H9 (cell line): Measurements from ENCODE around the gene ZDHHC11. TPM values are rescaled to one million over a fixed set of nuclear protein-coding genes. Genes with fewer than 3 reads are reported as not detected.

ENCODE experiments used
- DNase-seq: peaks from one replicate; pipeline ENCODE4 v3.0.0-alpha.2; 2017
- H2AFZ ChIP-seq: one replicate; pipeline ENCODE4 v1.6.1; 2013; ENCODE audit warnings: mild to moderate bottlenecking, low read length, control low read depth, moderate library complexity
- H2AK5ac ChIP-seq: 2 replicates; pipeline ENCODE4 v1.6.1; 2013; ENCODE audit warnings: low read length, control low read depth, mixed read lengths; ENCODE audit not compliant: insufficient read length
- H2BK120ac ChIP-seq: one replicate; pipeline ENCODE4 v1.6.1; 2013; ENCODE audit warnings: low read depth, mild to moderate bottlenecking, low read length, control low read depth, inconsistent platforms; ENCODE audit not compliant: poor library complexity, severe bottlenecking
- H2BK12ac ChIP-seq: 2 replicates; pipeline ENCODE4 v1.6.1; 2013; ENCODE audit warnings: low read length, control low read depth, mixed read lengths, low read depth; ENCODE audit not compliant: insufficient read length
- H2BK15ac ChIP-seq: 2 replicates; pipeline ENCODE4 v1.6.1; 2013; ENCODE audit warnings: low read depth, low read length, control low read depth
- H2BK20ac ChIP-seq: one replicate; pipeline ENCODE4 v1.6.1; 2013; ENCODE audit warnings: low read depth, mild to moderate bottlenecking, low read length, control low read depth, inconsistent platforms; ENCODE audit not compliant: poor library complexity, severe bottlenecking
- H2BK5ac ChIP-seq: 2 replicates; pipeline ENCODE4 v1.6.1; 2013; ENCODE audit warnings: low read length, control low read depth, mixed read lengths; ENCODE audit not compliant: insufficient read length
- H3K14ac ChIP-seq: 2 replicates; pipeline ENCODE4 v1.6.1; 2013; ENCODE audit warnings: low read length, control low read depth; ENCODE audit not compliant: insufficient read depth
- H3K18ac ChIP-seq: 2 replicates; pipeline ENCODE4 v1.6.1; 2013; ENCODE audit warnings: low read depth, mild to moderate bottlenecking, mixed read lengths, low read length, control low read depth; ENCODE audit not compliant: insufficient read length
- H3K23ac ChIP-seq: 2 replicates; pipeline ENCODE4 v1.6.1; 2013; ENCODE audit warnings: low read length, control low read depth, mixed read lengths, low read depth; ENCODE audit not compliant: insufficient read length
- H3K23me2 ChIP-seq: 2 replicates; pipeline ENCODE4 v1.6.1; 2013; ENCODE audit warnings: low read depth, mild to moderate bottlenecking, mixed read lengths, low read length, control low read depth; ENCODE audit not compliant: insufficient read length, poor library complexity, severe bottlenecking
- H3K27ac ChIP-seq: 2 replicates; pipeline ENCODE4 v1.5.1; 2013; ENCODE audit warnings: low read length, control low read depth, mixed read lengths, low read depth; ENCODE audit not compliant: insufficient read length
- H3K27me3 ChIP-seq: 2 replicates; pipeline ENCODE4 v1.6.1; 2013; ENCODE audit warnings: low read length, control low read depth, inconsistent platforms; ENCODE audit not compliant: insufficient read depth
- H3K4ac ChIP-seq: 2 replicates; pipeline ENCODE4 v1.6.1; 2013; ENCODE audit warnings: low read depth, mild to moderate bottlenecking, control low read depth, inconsistent platforms, low read length, moderate library complexity
- H3K4me1 ChIP-seq: 2 replicates; pipeline ENCODE4 v1.6.1; 2013; ENCODE audit warnings: low read length, control low read depth, inconsistent platforms; ENCODE audit not compliant: insufficient read depth
- H3K4me2 ChIP-seq: 2 replicates; pipeline ENCODE4 v1.6.1; 2013; ENCODE audit warnings: low read length, control low read depth, mixed read lengths; ENCODE audit not compliant: insufficient read length, insufficient read depth
- H3K56ac ChIP-seq: 2 replicates; pipeline ENCODE4 v1.6.1; 2013; ENCODE audit warnings: low read depth, mild to moderate bottlenecking, mixed read lengths, low read length, control low read depth; ENCODE audit not compliant: insufficient read length
- H3K79me1 ChIP-seq: 2 replicates; pipeline ENCODE4 v1.6.1; 2013; ENCODE audit warnings: low read depth, mild to moderate bottlenecking, moderate library complexity, low read length, control low read depth, inconsistent platforms; ENCODE audit not compliant: insufficient read depth, poor library complexity, severe bottlenecking
- H3K79me2 ChIP-seq: 2 replicates; pipeline ENCODE4 v1.6.1; 2013; ENCODE audit warnings: low read length, control low read depth, inconsistent platforms; ENCODE audit not compliant: insufficient read depth
- H3K9ac ChIP-seq: 2 replicates; pipeline ENCODE4 v1.6.1; 2013; ENCODE audit warnings: low read length, control low read depth, mixed read lengths; ENCODE audit not compliant: insufficient read length; ENCODE audit errors: extremely low read depth
- H3K9me3 ChIP-seq: one replicate; pipeline ENCODE4 v1.6.1; 2013; ENCODE audit warnings: low read depth, low read length, inconsistent platforms; ENCODE audit not compliant: control insufficient read depth
- H3T11ph ChIP-seq: one replicate; pipeline ENCODE4 v1.6.1; 2013; ENCODE audit warnings: mild to moderate bottlenecking, low read length, control low read depth, inconsistent platforms
- H4K20me1 ChIP-seq: one replicate; pipeline ENCODE4 v1.6.1; 2013; ENCODE audit not compliant: control insufficient read depth, insufficient read length, insufficient read depth
- H4K5ac ChIP-seq: 2 replicates; pipeline ENCODE4 v1.6.1; 2013; ENCODE audit warnings: low read depth, mild to moderate bottlenecking, mixed read lengths, low read length, control low read depth; ENCODE audit not compliant: insufficient read length
- H4K8ac ChIP-seq: replicated peaks from 2 replicates; pipeline ENCODE4 v1.6.1; 2013; ENCODE audit warnings: low read length, control low read depth, mixed read lengths, low read depth; ENCODE audit not compliant: insufficient read length
- H4K91ac ChIP-seq: 2 replicates; pipeline ENCODE4 v1.6.1; 2013; ENCODE audit warnings: low read depth, mild to moderate bottlenecking, moderate library complexity, mixed read lengths, low read length, control low read depth; ENCODE audit not compliant: insufficient read length
- H3K27ac Mint-ChIP-seq, 3 experiments: 2 replicates in 2 of 3; 3 replicates in 1 of 3; pipeline ENCODE4 v1.8.0; 2020 to 2021; ENCODE audit warnings: mixed read lengths in 3 of 3, mild to moderate bottlenecking in 1 of 3, moderate library complexity in 1 of 3
- H3K27me3 Mint-ChIP-seq: 2 replicates; pipeline ENCODE4 v1.8.0; 2021; ENCODE audit warnings: low read depth, mild to moderate bottlenecking, moderate library complexity, mixed read lengths
- H3K36me3 Mint-ChIP-seq, 3 experiments: 2 replicates in 2 of 3; 3 replicates in 1 of 3; pipeline ENCODE4 v1.8.0; 2020 to 2021; ENCODE audit warnings: low read depth in 3 of 3, mixed read lengths in 3 of 3; ENCODE audit not compliant: insufficient read depth in 1 of 3
- H3K4me1 Mint-ChIP-seq, 2 experiments: 2 replicates each; pipeline ENCODE4 v1.8.0; 2020; ENCODE audit warnings: mixed read lengths in 2 of 2
- H3K4me3 Mint-ChIP-seq, 2 experiments: 2 replicates in 1 of 2; 3 replicates in 1 of 2; pipeline ENCODE4 v1.8.0; 2020 to 2021; ENCODE audit warnings: mild to moderate bottlenecking in 2 of 2, mixed read lengths in 2 of 2, moderate library complexity in 1 of 2
- H3K9me3 Mint-ChIP-seq, 2 experiments: 2 replicates in 1 of 2; 3 replicates in 1 of 2; pipeline ENCODE4 v1.8.0; 2020; ENCODE audit warnings: mild to moderate bottlenecking in 2 of 2, mixed read lengths in 2 of 2, moderate library complexity in 1 of 2
- CTCF ChIP-seq: fragments of 200-600 bp; sonication (generic); conservative IDR thresholded peaks from 3 replicates; pipeline ENCODE4 v1.8.0; 2021; ENCODE audit warnings: antibody characterized with exemption, mild to moderate bottlenecking
- WGBS: extraction: QIAGEN DNeasy Blood & Tissue Kit; methylation state at CpG from one replicate; pipeline ENCODE4 v1.1.7; 2013; ENCODE audit warnings: missing lambda C conversion rate, low lambda C conversion rate, mixed read lengths; ENCODE audit not compliant: insufficient read length; ENCODE audit errors: extremely low coverage; 5-methylcytosine and 5-hydroxymethylcytosine counted together
- total RNA-seq: library from RNA; stranded (reverse); gene quantifications from 2 replicates; pipeline ENCODE4 v1.2.1, GENCODE V29; 2021

ZDHHC11 gene
- total RNA-seq, 1 experiment from 2014 or later, result 37.6 TPM

- H4K5ac ChIP-seq, result no peak overlapping the region
- no peak overlapping the region for H2AFZ ChIP-seq
- no peak overlapping the region for H3K23ac ChIP-seq
- no peak overlapping the region; a peak in 1 of 7 replicates for H3K27ac Mint-ChIP-seq
- no peaks in the 10 kb centered on the region for H3K4me1 ChIP-seq
- no peak overlapping the region for H3K9ac ChIP-seq
- no peak overlapping the region for H3T11ph ChIP-seq
- H4K8ac ChIP-seq, result no peak overlapping the region
- no peaks in the 10 kb centered on the region for H4K20me1 ChIP-seq
- no peak overlapping the region for H2BK12ac ChIP-seq
- no peak overlapping the region for H3K27ac ChIP-seq
- H3K36me3 Mint-ChIP-seq, result peaks cover 0 to 4% (median 0%) of the 10 kb centered on the region in 3 experiments; a peak in 3 of 7 replicates
- H2AK5ac ChIP-seq, result no peak overlapping the region
- no peak overlapping the region for H2BK15ac ChIP-seq
- H3K18ac ChIP-seq, result no peak overlapping the region
- no peak overlapping the region for H3K4ac ChIP-seq
- no peaks in the 10 kb centered on the region for H3K23me2 ChIP-seq
- H3K27me3 Mint-ChIP-seq, result peaks cover 7% of the 10 kb centered on the region; the same call in 1 of the 2 replicates
- H3K9me3 ChIP-seq, result no peaks in the 10 kb centered on the region
- WGBS, result no CpG with 5 or more reads among the region's 16 CpGs
- no peak overlapping the region for H3K4me3 Mint-ChIP-seq
- no peak overlapping the region for H3K56ac ChIP-seq
- H3K79me2 ChIP-seq, result no peaks in the 10 kb centered on the region
- no peak for DNase-seq
- no peaks in the 10 kb centered on the region for H3K9me3 Mint-ChIP-seq
- H2BK20ac ChIP-seq, result no peak overlapping the region
- H3K4me1 Mint-ChIP-seq, result no peaks in the 10 kb centered on the region
- H3K14ac ChIP-seq, result no peak overlapping the region
- no peak overlapping the region for H4K91ac ChIP-seq
- H3K79me1 ChIP-seq, result no peaks in the 10 kb centered on the region
- H3K27me3 ChIP-seq, result no peaks in the 10 kb centered on the region
- H2BK120ac ChIP-seq, result no peak overlapping the region
- H2BK5ac ChIP-seq, result no peak overlapping the region
- TF ChIP-seq CTCF, result no peak
- no peak overlapping the region for H3K4me2 ChIP-seq
Measured at GRCh38 chr5:851553-851952, 767 bp upstream of the ZDHHC11 start.
